Mucosa of descending colon (tissue), 3 donors: Measurements from ENCODE around the gene UQCR10. TPM values are rescaled to one million over a fixed set of nuclear protein-coding genes. Genes with fewer than 3 reads are reported as not detected.
A peak's percentile ranks its signal among the peaks of the same experiment; 100 is the strongest.

Experiments used
- ATAC-seq: fragments of 200-7000 bp; cut with Tn5 transposase; one replicate; pipeline ENCODE4 v1.9.1; 2020; ENCODE audit warnings: mild to moderate bottlenecking, moderate library complexity
- DNase-seq, 3 donors: peaks; one replicate each; pipeline ENCODE4 v3.0.0-alpha.2; 2020
- H3K36me3 ChIP-seq: fragments of 200-600 bp; one replicate; pipeline ENCODE4 v1.8.0; 2021; ENCODE audit warnings: low read depth, mild to moderate bottlenecking
- H3K4me1 ChIP-seq: fragments of 200-600 bp; one replicate; pipeline ENCODE4 v1.8.0; 2021; ENCODE audit warnings: low read depth, mild to moderate bottlenecking
- H3K4me3 ChIP-seq: fragments of 200-600 bp; one replicate; pipeline ENCODE4 v1.8.0; 2021; ENCODE audit warnings: mild to moderate bottlenecking
- H3K9me3 ChIP-seq: fragments of 200-600 bp; one replicate; pipeline ENCODE4 v1.8.0; 2021; ENCODE audit warnings: mild to moderate bottlenecking
- intact Hi-C, 2 donors: fragments of 100-400 bp; cut with DNase I in 1 of 2; cut with micrococcal nuclease in 1 of 2; formaldehyde crosslinking; loops; one replicate each; pipeline versions ENCODE4 v1.11.0 to v1.11.1; 2022; cut with DNase I, micrococcal nuclease
- total RNA-seq, 3 donors: library from RNA; stranded (reverse); fragmentation: NEBNext Ultra II Directional in 2 of 3; extraction: Animal tissue kit (Norgen Biotek cat#: 25700) in 2 of 3; gene quantifications; one replicate each; pipeline versions ENCODE4 v1.2.1 to v1.2.4, GENCODE V29; 2021 to 2023
- TF ChIP-seq, protein P1 (sequence below): fragments of 200-600 bp; IDR thresholded peaks from one replicate; pipeline ENCODE4 v1.8.0; 2022; ENCODE audit warnings: antibody characterized with exemption, mild to moderate bottlenecking
- donor health status: DM: no; HTN: no; CAD: no; lungs with moderate emphysema.
- donor health status: DM: no; HTN: no; CAD: no.
- donor health status: DM: no; HTN: yes; CAD: no.

UQCR10 gene
- total RNA-seq, 3 donors from 2014 or later = 102 to 178 (median 154) TPM

- no peaks in the 10 kb centered on the region for H3K9me3 ChIP-seq
- peak; percentile 43 for ATAC-seq
- H3K4me3 ChIP-seq = no peak overlapping the region
- TF ChIP-seq, protein P1, sequence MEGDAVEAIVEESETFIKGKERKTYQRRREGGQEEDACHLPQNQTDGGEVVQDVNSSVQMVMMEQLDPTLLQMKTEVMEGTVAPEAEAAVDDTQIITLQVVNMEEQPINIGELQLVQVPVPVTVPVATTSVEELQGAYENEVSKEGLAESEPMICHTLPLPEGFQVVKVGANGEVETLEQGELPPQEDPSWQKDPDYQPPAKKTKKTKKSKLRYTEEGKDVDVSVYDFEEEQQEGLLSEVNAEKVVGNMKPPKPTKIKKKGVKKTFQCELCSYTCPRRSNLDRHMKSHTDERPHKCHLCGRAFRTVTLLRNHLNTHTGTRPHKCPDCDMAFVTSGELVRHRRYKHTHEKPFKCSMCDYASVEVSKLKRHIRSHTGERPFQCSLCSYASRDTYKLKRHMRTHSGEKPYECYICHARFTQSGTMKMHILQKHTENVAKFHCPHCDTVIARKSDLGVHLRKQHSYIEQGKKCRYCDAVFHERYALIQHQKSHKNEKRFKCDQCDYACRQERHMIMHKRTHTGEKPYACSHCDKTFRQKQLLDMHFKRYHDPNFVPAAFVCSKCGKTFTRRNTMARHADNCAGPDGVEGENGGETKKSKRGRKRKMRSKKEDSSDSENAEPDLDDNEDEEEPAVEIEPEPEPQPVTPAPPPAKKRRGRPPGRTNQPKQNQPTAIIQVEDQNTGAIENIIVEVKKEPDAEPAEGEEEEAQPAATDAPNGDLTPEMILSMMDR = no peak
- intact Hi-C loops = no loop called here
- H3K36me3 ChIP-seq = no peaks in the 10 kb centered on the region
- DNase-seq = no peak
- no peaks in the 10 kb centered on the region for H3K4me1 ChIP-seq
Measured at GRCh38 chr22:29747832-29748231, 19.3 kb upstream of the UQCR10 start.

GRCh38 chr22:29748248-29748893 is 18.8 kb upstream of the UQCR10 start:
- H3K4me1 ChIP-seq = no peaks in the 10 kb centered on the region
- ATAC-seq = peak; percentile 31
- intact Hi-C loops = no loop called here
- H3K9me3 ChIP-seq = no peaks in the 10 kb centered on the region
- DNase-seq = no peak
- TF ChIP-seq, protein P1 = no peak
- no peak overlapping the region for H3K4me3 ChIP-seq
- H3K36me3 ChIP-seq = no peaks in the 10 kb centered on the region

DNA sequence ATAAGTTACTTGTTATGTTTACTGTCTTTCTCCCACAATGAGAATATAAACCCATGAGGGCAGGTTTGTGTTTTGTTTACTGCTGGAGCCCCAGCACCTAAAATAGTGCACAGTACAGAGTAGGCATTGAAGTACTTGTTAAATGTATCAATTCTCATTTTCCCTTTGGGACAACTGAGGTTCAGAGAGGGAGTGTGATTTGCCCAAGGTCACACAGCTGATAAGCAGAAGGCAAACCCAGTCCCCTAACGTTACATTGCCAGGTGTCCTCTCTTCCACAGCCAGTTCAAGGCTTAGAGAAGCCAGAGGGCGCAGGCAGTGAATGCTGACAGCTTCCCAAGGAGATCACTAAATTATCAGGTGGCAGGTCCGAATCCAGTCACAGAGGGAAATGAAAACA is 17.1 kb upstream of the UQCR10 start:
- no peaks in the 10 kb centered on the region for H3K9me3 ChIP-seq
- no peak overlapping the region for H3K4me3 ChIP-seq
- no peaks in the 10 kb centered on the region for H3K36me3 ChIP-seq
- DNase-seq (no peak), ATAC-seq (no peak)
- intact Hi-C loops = no loop called here
- H3K4me1 ChIP-seq = no peaks in the 10 kb centered on the region
- TF ChIP-seq, protein P1 = no peak

GRCh38 chr22:29750559-29751538 is 16.3 kb upstream of the UQCR10 start:
- no peaks in the 10 kb centered on the region for H3K36me3 ChIP-seq
- peak; percentile 48 for ATAC-seq

GRCh38 chr22:29751669-29752068 is 15.5 kb upstream of the UQCR10 start:
- TF ChIP-seq, protein P1 = no peak
- ATAC-seq (no peak), DNase-seq (no peak)
- no peaks in the 10 kb centered on the region for H3K9me3 ChIP-seq
- no peaks in the 10 kb centered on the region for H3K4me1 ChIP-seq
- H3K4me3 ChIP-seq = no peak overlapping the region
- no peaks in the 10 kb centered on the region for H3K36me3 ChIP-seq
- intact Hi-C loops = no loop called here

More at GRCh38 chr22:29750559-29751538, 16.3 kb upstream of the UQCR10 start:
- TF ChIP-seq, protein P1 = no peak
- intact Hi-C loops = no loop called here
- no peaks in the 10 kb centered on the region for H3K4me1 ChIP-seq
- no peaks in the 10 kb centered on the region for H3K9me3 ChIP-seq
- DNase-seq = no peak
- no peak overlapping the region for H3K4me3 ChIP-seq
